EL (cell line): ENCODE data around the gene RPUSD1.

Source experiments
- DNase-seq: peaks from one replicate; pipeline ENCODE4 v3.0.0-alpha.2; 2016

The RPUSD1 gene

DNA sequence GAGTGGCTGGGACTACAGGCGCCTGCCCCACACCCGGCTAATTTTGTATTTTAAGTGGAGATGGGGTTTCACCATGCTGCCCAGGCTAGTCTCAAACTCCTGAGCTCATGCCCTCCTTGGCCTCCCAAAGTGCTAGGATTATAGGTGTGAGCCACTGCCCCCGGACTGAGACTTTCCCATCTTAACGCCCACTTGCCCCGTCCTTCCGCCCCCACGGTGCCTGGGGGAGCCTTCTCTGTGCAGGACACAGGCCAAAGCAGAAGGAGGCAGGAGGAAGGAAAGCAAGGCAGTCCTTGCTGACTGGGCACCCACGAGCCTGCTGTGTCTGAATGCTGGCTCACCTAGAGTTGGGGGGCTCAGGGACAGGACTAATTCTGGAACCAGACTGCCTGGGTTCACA, 30.0 kb upstream of the RPUSD1 start:
- DNase-seq = no peak

DNA sequence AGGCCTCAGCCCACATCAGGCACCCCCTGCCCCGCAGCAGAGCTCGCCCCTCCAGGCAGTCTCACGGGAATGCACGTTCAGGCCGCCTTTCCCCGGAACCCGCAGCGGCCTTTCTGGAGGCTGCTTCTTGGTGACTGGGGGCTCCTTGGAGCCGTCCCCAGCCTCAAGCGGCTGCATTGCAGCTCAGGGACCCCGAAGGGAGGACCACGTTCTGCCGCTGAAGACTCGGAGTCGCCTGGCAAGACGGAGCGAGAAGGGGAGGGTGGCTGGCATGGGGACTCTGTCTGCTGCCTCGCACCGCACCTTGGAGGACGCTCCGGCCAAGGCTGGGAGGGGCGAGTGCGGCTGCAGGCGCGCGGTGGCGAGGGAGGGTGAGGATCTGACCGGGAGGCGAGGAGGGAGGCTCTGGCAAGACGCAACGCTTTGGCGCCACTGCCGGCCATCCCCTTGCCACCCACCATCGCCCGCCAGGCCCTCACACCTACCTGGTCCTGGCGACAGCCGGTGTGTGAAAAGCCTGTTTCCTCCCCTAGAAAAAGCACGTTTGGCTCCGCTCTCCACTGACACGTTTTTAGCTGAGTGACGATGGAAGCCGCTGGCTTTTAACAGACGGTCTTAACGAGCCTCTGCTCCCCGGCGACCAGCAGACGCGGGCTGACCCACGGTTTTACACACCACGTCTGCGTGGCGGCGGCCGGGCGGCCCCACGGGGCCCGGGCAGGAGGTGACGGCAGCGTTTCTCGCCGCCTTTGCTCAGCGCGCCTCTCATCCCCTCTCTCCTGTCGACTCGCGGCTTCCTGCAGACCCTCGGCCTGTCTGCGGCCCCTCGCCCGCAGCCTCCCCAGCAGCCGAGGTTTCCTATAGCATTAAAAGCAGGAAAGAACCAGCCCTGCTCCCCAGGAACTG, 29.1 kb upstream of the RPUSD1 start:
- no peak for DNase-seq

DNA sequence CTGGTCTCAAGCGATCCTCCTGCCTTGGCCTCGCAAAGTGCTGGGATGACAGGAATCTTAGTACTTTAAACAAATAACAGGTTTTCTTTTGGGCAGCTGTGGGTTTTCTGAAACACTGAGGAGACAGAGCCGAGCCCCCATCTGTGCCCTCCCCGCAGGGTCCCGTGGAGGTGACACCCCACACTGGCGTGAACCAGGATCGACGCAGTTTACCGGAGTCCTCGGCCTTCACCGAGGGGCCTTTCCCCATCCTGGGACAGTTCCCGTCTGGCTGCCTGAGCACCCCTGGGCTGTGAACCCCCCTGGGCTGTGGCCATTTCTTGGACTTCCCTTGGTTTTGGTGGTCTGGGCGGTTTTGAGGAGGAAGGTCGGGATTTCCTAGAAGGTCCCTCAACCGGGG, 27.7 kb upstream of the RPUSD1 start:
- DNase-seq = no peak

DNA sequence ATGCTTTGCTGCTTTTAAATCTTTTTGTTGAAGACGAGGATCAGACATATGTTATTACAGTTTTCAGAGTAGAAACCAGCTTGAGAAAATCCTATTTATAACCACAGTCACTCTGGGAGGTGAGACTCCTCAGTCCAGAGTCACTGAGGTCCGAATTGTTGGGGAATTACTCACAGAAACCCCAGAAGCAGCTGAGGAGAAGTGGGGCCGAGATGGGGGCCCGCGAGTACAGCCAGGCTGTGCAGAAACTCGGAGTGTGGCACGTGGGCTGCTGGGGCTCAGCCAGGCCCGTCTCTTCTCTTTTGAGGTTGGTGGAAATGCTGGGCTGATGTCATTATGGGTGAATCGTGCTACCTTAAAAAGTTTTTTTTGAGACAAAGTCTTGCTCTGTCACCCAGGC, 26.8 kb upstream of the RPUSD1 start:
- peak; percentile 81 for DNase-seq

DNA sequence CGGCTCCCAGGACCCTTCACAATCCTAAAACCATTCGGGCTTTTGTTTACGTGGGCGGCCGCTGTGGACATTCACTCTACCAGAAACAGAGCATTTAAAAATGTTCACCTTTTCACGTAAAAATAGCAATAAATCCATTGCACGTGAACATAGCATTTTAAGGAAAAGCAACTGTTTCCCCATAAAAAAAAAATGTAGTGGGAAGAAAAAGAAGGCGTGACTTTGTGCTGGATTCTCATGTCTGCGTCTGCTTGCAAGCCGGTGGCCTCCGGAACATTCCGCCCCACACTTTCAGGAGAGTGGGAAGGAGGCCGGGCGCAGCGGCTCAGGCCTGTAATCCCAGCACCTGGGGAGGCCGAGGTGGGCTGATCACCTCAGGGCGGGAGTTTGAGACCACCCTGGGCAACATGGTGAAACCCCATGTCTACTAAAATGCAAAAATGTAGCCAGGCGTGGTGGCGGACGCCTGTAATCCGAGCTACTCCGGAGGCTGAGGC, 25.8 kb upstream of the RPUSD1 start:
- DNase-seq = no peak

DNA sequence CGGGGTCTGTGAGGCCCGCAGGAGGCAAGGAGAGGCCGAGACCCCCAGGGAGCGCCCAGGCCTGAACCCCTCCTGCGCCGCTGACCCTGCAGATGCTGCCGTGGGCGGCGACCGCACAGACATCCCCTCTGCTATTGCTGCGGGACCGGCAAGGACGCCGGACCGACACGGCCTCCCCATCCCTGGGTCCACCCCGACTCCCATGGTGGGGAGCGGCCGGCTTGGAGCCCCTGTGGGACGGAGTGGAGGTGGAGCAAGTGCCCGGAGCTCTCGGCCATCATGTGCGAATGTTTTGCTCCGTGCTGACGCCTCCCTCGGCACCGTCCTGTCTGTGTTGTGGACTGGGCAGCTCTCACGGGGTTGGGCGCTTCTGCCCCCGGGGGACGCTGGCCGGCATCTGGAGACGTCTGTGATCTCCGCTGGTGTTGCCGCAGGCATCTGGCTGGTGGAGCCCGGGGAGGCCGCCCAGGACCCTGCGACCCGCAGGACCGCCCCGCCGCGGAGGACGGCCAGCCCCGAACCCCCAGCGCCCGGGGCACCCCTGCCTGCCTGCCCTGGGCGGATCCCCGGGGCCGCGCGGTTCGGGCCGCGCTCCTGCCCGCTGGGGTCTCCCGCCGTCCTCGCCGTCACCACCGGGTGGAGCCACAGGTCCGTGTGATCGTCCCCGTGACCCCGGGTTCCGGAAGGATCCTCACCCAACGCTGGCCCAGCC, 25.2 kb upstream of the RPUSD1 start:
- peak; percentile 49 for DNase-seq

DNA sequence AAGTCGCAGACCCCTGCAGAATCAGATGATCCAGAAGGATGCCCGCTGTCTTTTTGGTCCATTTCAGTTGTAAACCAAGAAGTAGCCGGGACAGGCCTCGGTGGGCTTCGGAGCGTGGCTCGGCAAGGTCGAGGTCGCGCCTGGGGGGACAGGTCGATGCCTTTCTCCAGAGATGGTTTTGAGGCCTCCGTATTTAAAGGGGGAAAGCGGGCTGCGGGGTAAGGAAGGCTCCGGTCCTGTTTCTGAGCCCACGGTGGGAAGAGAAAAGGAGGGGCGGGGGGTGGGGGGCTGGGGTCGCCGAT, 19.9 kb upstream of the RPUSD1 start:
- no peak for DNase-seq

DNA sequence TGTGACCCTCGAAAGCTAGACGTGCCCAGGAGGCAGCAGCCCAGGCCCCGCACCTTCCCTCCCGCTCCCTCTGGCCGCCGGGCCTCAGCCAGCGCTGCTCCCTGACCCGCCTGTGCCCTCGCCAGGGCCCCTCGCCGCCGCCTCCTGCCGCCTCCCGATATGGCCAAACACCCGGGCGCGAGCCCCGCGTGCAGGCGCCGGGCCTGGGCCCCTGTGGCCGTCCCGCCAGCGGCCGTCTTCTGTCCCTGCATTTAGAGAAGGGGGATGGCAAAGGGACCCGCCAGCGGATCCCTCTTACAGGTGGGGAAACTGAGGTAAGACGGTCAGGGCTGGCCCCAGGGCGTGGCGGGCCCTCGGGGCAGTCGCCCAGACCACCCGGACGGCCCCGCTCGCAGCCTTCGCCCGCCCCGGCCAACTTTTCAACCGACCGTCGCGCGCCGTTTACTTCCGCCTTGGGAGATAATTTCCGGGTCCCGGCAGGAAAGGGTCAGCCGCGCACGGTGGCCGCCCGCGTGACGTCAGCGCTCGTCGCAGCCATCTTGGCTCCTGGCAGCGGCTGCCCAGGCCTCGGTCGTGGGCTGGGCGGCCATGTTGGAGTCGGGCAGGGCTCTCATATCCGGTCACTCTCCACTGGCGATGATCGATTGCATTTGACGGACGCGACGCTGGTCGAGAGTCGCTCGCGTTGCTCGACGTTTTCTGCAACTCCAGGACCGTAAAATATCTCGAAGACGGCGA, 19.3 kb upstream of the RPUSD1 start:
- DNase-seq = peak; percentile 91

DNA sequence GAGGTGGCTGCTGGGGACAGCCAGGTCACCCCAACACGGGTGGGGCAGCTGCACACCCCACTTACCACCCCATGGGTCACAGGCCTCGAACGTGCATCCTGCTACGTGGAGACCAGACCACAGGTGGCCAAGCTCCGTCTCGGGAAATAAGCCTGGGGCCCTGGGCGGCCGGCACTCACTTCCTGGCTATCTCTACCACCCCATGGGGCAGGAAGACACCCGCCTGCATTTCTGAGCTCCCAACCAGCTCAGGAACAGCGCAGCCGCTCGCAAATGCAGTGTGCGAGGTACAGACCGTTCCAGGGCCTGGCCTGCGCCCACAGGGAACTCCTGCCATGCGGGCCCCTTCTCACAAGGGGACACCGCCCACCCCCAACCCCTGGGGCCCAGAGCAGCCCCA, 17.3 kb upstream of the RPUSD1 start:
- no peak for DNase-seq

DNA sequence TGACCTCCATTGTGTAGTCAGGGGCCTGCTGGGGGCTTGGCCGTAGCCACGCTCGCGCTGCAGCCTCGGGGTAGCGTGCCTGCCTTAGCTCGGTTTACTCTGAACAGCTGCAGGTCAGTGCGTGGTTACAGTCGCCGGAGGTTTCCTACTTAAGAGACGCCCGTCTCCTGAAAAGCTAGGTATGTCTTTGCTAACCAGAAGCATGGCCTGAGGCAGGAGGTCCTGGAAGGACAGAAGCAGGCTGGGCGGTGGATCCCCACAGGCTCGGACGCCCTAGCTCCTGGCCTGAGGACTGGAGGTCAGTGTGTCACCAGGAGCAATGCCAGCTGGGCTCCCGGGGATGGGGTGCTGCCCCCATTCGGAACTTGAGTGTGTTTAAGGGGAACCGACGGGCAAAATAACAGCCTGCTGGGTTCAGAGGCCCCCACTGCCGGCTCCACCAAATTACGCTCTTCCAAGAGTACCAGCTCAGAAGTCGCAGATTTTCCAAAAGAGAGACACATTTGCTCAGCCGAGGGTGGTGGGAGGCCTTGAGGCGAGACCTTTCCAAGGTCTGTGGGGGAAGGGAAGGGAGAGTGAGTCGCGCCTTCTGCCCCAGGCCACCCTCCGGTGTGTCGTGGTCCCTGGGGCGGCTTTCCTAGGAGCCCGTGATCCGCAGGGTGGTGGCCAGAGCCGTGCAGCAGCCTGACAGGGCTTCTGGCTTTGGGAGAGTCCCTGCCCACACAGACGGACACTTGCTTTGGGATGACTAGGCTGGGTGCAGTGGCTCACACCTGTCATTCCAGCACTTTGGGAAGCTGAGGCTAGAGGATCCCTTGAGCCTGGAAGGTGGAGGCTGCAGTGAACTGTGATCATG, 16.2 kb upstream of the RPUSD1 start:
- no peak for DNase-seq

DNA sequence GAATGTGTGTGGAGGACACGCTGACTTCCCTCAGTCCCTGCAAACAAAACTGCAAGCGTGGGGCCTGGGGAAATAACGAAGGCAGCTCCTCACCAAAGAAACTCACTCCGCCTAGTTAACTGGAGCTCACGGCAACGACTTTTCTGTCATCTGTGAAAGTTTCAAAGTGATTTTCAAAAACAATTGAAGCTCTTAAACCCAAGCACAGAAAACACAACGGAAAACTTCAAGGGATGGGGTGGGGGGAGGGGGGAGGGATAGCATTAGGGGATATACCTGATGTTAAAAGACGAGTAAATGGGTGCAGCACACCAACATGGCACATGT, 15.5 kb upstream of the RPUSD1 start:
- DNase-seq = no peak

DNA sequence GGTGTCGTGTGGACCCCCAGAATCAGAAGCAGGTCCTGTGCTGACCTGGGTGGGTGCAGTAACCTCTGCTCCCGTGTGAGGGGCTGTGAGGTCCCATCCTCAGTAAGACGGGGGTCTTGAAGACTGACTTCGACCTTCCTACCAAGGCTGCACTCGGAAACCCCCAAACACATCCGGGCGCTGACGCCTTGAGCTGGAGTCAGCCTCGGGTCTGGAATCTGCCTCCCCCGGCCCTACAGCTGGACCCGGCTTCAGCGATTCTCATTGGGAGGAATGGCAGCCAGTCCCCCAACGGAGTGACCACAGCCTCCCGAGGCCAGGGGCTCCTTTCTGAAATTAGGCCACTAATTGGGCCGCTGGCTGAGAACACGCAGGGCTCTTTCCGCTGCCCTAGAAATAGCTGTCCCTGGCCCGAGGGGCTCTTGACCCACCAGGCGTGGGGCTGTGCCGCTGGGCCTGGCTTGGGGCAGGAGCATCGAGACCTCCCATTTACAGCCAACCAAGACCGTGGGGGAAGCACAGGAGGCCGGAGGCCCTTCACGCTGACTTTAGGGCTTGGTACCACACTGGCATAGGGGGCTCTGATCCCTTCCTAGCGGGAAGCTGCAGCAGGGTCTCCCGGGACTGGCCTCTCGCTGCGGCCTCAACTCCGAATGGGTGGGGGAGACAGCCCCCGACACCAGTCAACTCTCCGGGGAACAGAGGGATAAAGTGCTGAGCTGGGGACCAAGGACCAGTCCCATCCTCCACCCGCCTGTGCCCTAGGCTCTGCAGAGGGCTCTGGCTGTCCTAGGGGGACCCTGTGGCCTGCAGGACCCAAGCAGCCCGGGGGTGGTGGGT, 15.0 kb upstream of the RPUSD1 start:
- DNase-seq = no peak

DNA sequence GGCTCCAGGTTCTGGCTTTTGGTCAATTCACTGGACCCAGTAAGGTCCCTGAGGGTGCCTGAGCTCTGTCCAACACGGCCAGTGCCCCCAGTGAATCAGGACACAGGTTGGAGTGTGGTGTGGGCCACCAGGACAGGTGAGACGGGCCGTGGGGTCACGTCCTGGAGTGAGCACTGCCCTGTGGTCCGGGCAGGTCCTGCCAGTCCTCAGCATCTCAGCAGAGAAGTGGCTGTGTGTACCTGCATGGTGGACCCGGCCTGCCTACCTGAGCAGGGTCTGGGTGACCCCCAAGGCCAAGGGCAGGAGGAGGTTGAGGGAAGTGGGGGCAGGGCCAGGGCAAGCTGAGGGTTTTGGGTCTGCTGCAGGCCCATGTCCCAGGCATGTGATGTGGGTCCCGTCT, 14.3 kb upstream of the RPUSD1 start:
- DNase-seq = no peak

DNA sequence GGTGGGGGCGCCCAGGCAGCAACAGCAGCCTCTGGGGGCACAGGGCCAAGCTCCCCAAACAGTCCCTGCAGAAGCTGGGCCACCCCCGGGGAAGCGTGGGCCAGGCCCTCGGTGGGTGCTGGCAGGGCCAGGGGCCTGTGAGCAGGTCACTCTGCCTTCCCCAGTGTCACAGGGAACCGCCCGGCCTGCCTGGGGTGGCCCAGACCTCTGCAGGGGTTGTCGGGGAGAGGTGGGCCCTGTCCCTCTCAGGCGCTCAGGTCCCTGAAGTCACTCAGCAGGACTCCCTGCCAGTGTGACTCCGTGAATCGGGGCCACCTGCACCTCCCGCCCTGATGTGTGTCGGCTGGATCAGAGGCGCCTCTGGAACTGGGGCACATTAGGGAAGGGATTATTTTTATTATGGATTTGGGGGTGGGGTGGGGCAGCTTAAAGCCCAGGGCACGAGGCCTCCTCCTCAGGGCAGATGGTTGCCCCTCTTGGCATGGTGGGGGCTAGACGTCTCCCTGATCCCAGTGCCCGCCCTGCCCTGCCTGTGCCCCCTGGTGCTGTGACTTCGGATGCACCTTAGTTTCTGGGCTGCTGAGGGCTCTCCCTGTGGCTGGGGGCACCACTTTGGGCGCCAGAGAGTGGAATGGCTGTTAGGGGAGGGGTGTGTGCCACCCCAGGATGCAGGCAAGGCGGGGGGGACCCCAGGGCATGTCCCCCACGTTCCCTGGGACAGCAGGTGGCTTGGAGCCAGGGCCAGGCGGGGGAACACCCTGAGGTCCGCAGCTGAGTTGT, 13.6 kb upstream of the RPUSD1 start:
- no peak for DNase-seq

DNA sequence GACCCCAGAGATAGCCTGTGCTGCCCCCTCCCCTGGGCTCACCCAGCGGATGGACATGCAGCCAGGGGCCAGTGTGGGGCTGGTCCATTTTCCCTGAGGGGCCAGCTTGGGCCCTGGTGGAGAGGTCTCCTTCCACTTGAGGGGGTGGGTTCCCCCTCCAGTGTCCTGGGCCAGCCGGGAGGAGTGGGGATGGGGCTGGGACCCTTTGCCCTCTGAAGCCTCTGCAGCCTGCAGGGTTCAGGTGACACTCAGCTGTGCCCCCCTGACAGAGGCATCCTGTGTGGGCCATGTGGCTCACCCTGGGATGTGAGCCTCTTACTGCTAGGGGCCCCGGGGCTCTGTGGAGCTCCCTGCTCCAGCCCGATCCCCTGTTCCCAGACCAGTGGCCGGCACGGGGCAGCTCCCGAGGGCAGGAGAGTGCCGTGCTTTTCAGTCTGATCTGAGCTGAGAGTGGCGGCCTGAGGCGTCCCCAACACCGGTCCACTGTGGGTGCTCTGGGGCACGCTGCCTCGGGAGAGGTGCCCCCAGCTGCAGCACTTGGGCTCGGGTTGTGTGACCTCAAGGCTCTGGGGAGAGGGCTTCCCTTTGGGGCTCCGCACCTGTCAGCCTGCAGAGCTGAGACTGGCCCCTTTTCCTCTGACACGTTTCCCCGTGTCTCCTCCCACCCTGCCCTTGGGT, 12.8 kb upstream of the RPUSD1 start:
- no peak for DNase-seq

DNA sequence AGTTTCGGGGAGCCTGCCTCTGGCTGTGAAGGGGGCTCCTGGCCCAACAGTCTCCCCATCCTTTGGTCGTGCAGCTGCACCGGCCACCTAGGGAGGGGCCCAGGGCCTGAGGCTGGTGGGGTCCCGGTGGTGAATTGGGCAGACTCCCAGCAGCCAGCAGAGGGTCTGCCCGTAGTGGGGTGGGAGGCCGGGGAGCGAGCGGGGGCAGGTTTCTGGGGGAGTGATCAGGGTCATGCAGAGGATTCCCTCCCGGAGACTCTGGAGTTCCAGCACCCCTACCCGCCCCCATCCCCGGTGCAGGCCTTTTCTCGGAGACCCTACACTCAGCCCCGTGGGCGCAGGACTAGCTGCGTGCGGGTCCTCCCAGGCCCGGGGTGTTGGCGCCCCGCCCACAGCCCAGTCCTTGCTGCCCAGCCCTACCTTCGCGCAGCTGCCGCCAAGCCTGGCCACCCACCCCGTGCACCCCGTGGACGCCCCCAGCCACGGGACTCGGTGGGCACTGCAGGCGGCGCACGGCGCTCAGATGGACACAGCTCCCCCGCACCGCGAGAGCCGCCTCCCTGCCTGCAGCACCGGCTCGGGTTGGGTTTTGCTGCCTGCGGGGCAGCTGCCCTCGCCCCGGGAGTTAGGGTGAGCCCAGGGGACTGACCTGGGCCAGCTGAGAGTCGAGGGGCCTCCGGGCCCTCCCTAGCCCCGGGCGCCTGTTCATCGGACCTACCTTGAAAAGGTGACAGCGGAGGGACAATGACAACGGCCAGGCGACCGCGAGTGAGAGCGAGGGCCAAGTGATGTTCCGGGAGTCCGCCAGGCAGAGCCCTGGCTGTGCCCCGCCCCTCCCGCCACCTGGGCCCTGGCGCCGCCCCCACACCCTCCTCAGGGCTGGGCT, 12.0 kb upstream of the RPUSD1 start, which contains the start of gene GNG13:
TSS of gene GNG13 (minus strand) at position 787 of the 886 bp plus-strand sequence. CDS start 1,657 bp downstream, outside the sequence.
- no peak for DNase-seq

DNA sequence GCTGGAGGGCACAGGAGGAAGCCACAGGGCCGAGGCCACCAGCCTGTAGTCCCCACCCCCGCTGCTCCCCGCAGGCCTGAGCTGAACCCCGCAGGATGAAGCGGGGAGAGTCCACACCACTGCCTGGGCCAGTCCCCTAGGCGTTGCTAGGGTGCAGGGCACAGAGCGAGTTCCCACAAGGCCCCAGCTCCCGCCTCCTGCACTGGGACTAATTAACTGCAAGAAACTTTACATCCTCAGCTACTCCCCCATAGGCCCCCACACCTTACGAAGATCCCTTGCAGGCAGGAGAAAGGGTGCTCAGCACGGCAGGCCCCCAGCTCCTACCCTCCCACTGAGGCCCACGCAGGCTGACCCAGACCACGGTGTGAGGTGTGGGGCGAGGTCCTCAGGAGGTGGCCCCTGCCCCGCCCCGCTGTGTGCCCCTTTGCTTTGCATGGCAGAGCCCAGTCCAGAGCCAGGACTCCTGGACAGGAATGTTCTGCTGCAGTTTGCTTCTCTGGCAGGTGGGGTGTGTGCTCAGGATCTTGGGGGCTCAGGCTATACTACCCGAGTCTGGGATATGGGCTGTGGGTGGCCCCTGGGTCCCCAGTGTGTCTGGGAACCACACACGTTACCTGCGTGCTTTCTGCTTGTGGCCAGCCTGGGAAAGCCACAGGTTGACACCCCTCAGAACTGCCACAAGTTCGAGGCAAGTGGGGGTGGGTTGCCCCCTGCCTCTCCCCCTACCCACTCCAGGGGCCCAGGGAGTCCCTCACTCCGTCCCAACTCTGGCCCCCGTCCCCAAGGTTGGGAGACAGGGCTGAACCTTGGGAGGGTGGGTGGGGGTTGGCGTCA, 11.1 kb upstream of the RPUSD1 start:
- DNase-seq = no peak

DNA sequence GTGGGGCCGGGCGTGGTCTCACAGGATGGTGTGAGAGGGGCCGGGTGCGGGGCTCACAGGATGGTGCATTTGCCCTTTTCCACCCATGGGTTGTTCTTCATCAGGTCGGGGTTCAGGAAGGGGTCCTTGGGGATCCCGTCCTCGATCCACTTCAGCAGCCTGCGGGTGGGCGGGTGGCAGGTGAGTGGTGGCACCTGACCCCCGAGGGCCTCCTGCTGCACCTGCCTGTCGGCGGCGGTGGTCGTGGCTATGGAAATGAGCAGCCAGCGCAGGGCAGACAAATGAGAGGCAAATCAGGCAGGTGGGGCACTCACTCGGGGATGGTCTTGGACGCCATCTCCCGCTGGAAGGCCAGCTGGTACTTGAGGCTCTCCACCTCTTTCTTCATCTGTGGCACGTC, 10.5 kb upstream of the RPUSD1 start:
- no peak for DNase-seq
